CD14-positive monocyte (primary cell): ENCODE data around the gene TANGO6. TPM values are rescaled to one million over a fixed set of nuclear protein-coding genes. Genes with fewer than 3 reads are reported as not detected.

Source experiments
- DNase-seq, 3 donors: peaks; one replicate each; pipeline ENCODE4 v3.0.0-alpha.2; 2011 to 2022
- H2AFZ ChIP-seq: 2 replicates; pipeline ENCODE4 v1.6.0; 2012; ENCODE audit warnings: mild to moderate bottlenecking, low read depth, low read length, inconsistent platforms; ENCODE audit not compliant: insufficient read depth, poor library complexity, severe bottlenecking
- H3K27ac ChIP-seq, 2 donors: 1 replicate in 1 of 2; 2 replicates in 1 of 2; pipeline ENCODE4 v1.5.1; 2012 to 2013; ENCODE audit warnings: low read length in 2 of 2, control low read depth in 1 of 2, inconsistent platforms in 1 of 2, low read depth in 1 of 2, mild to moderate bottlenecking in 1 of 2
- H3K27me3 ChIP-seq, 2 donors: one replicate each; pipeline versions ENCODE4 v1.6.0 to v1.6.1; 2011 to 2013; ENCODE audit warnings: low read length in 2 of 2; ENCODE audit not compliant: control insufficient read depth in 2 of 2, insufficient read depth in 2 of 2
- H3K36me3 ChIP-seq, 2 donors: replicated peaks in 1 of 2; 1 replicate in 1 of 2; 2 replicates in 1 of 2; pipeline versions ENCODE4 v1.5.1 to v1.6.1; 2012 to 2013; ENCODE audit warnings: low read length in 2 of 2, control low read depth in 1 of 2, inconsistent platforms in 1 of 2, mild to moderate bottlenecking in 1 of 2; ENCODE audit not compliant: insufficient read depth in 2 of 2, control insufficient read depth in 1 of 2
- H3K4me1 ChIP-seq, 2 donors: 1 replicate in 1 of 2; 2 replicates in 1 of 2; pipeline versions ENCODE4 v1.5.1 to v1.6.1; 2012 to 2013; ENCODE audit warnings: low read length in 2 of 2, control low read depth in 1 of 2, inconsistent platforms in 1 of 2, mild to moderate bottlenecking in 1 of 2, moderate library complexity in 1 of 2; ENCODE audit not compliant: insufficient read depth in 2 of 2, control insufficient read depth in 1 of 2
- H3K4me2 ChIP-seq: replicated peaks from 2 replicates; pipeline ENCODE3; 2012; ENCODE audit warnings: low read length, moderate library complexity, mild to moderate bottlenecking; ENCODE audit not compliant: poor library complexity, severe bottlenecking; ENCODE audit errors: extremely low read depth
- H3K4me3 ChIP-seq, 3 experiments: fragments of 200-600 bp in 1 of 3; sonication (generic) in 1 of 3; replicated peaks in 1 of 3; 1 replicate in 2 of 3; 2 replicates in 1 of 3; pipeline ENCODE4 v1.5.1; 2011 to 2013; ENCODE audit warnings: low read length in 3 of 3, mild to moderate bottlenecking in 3 of 3, control low read depth in 2 of 3, low read depth in 2 of 3, inconsistent platforms in 1 of 3, moderate library complexity in 1 of 3
- H3K79me2 ChIP-seq: 2 replicates; pipeline ENCODE4 v1.6.0; 2012; ENCODE audit warnings: mild to moderate bottlenecking, control low read depth, inconsistent platforms, low read length, moderate library complexity; ENCODE audit not compliant: insufficient read depth
- H3K9ac ChIP-seq: 2 replicates; pipeline ENCODE4 v1.6.0; 2017; ENCODE audit warnings: low read length, mild to moderate bottlenecking; ENCODE audit not compliant: insufficient read depth, poor library complexity, severe bottlenecking
- H3K9me3 ChIP-seq, 2 donors: replicated peaks in 1 of 2; 1 replicate in 1 of 2; 2 replicates in 1 of 2; pipeline versions ENCODE4 v1.5.1 to v1.6.1; 2012 to 2013; ENCODE audit warnings: low read length in 2 of 2, control low read depth in 1 of 2; ENCODE audit not compliant: control insufficient read depth in 1 of 2, insufficient read depth in 1 of 2
- H4K20me1 ChIP-seq: 2 replicates; pipeline ENCODE4 v1.6.0; 2012; ENCODE audit warnings: mild to moderate bottlenecking, low read length, control low read depth, moderate library complexity; ENCODE audit not compliant: insufficient read depth
- H3K27ac Mint-ChIP-seq, 7 donors: one replicate each; pipeline ENCODE4 v1.8.0; 2020; ENCODE audit warnings: mild to moderate bottlenecking in 7 of 7, mixed read lengths in 7 of 7, moderate library complexity in 6 of 7, inconsistent platforms in 2 of 7
- H3K27me3 Mint-ChIP-seq, 3 donors: one replicate each; pipeline ENCODE4 v1.8.0; 2021 to 2022; ENCODE audit warnings: low read depth in 3 of 3, mild to moderate bottlenecking in 3 of 3, mixed read lengths in 3 of 3, moderate library complexity in 3 of 3, inconsistent platforms in 1 of 3
- H3K36me3 Mint-ChIP-seq, 2 donors: one replicate each; pipeline ENCODE4 v1.8.0; 2020; ENCODE audit warnings: mixed read lengths in 2 of 2, inconsistent platforms in 1 of 2, mild to moderate bottlenecking in 1 of 2
- H3K4me1 Mint-ChIP-seq: one replicate; pipeline ENCODE4 v1.8.0; 2020; ENCODE audit warnings: mild to moderate bottlenecking, mixed read lengths
- H3K4me3 Mint-ChIP-seq, 2 donors: one replicate each; pipeline ENCODE4 v1.8.0; 2020; ENCODE audit warnings: mild to moderate bottlenecking in 2 of 2, mixed read lengths in 2 of 2, moderate library complexity in 1 of 2
- H3K9me3 Mint-ChIP-seq, 7 donors: one replicate each; pipeline ENCODE4 v1.8.0; 2020 to 2022; ENCODE audit warnings: mixed read lengths in 7 of 7, mild to moderate bottlenecking in 6 of 7, moderate library complexity in 6 of 7, inconsistent platforms in 2 of 7
- CTCF ChIP-seq: fragments of 200-600 bp; IDR thresholded peaks from one replicate; pipeline ENCODE4 v1.8.0; 2022; ENCODE audit warnings: antibody characterized with exemption, mild to moderate bottlenecking
- WGBS: methylation state at CpG from one replicate; pipeline ENCODE4 v1.1.5; 2013; ENCODE audit warnings: missing lambda C conversion rate; ENCODE audit not compliant: insufficient coverage; 5-methylcytosine and 5-hydroxymethylcytosine counted together
- intact Hi-C, 2 donors: fragments of 100-400 bp; cut with micrococcal nuclease; formaldehyde crosslinking; loops; one replicate each; pipeline versions ENCODE4 v1.15.0 to v1.15.1; 2023
- polyA plus RNA-seq, 3 donors: library from polyadenylated mRNA; depleted of rRNA in 1 of 3; unstranded in 2 of 3; stranded (reverse) in 1 of 3; fragments of 300-500 nt in 2 of 3; fragments of >200 nt in 1 of 3; fragmentation: Illumina TruSeq in 2 of 3; gene quantifications; 1 replicate in 2 of 3; 2 replicates in 1 of 3; pipeline ENCODE4 v1.2.3, GENCODE V29; 2012 to 2021

The TANGO6 gene
- polyA plus RNA-seq, 3 donors = 6.5 to 8.1 (median 7.3) TPM

DNA sequence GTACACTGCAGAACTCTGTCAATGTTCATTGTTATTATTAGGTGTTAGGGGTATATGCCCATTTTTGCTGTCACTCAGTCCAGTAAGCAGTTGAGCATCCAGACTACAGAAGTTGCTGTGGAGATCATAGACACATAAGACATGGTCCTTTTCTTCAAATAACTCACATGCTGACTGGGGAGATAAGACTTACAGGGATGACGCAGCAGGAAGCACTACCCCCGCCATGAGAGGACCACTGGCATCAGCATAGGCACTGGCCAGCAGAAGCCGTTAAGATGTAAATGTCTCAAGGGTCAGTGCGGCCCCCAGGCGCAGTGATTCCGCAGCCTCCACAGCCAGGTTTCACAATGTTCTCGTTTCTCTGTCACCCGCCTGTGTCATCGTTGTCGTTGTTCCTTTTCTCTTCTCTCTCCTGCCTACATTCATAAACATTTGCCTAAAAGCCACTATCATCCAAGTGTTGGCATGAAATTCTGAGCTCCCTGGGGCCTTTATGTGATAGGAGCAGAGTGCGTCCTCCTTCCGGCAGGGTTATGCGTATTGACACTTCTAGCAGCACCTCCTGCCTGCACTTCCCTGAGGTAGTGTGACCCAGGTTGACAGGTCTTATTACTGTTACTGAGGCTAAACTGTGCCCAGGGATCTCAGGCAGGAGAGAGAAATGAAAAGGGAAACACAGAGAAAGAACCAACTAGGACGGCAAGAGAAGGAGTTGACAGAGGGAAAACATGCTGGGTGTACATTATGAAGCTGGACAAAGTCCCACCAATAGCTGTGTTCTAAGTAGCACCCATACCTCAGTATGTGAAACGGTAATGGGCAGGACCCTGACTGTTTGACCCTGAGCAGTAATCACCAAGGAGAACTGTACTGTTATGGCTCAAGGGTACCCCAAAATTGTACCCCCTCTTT is 17.9 kb downstream of the TANGO6 start:
- Histone ChIP-seq H2AFZ (no peak overlapping the region), H3K4me2 (no peak overlapping the region), H3K4me3 (no peak overlapping the region), H4K20me1 (peaks cover 28% of the 10 kb centered on the region), H3K36me3 (peaks cover 33 to 51% of the 10 kb centered on the region in 2 donors), H3K9ac (no peak overlapping the region), H3K79me2 (peaks cover 3% of the 10 kb centered on the region), H3K4me1 (no peaks in the 10 kb centered on the region), H3K9me3 (no peaks in the 10 kb centered on the region), H3K27ac (no peak overlapping the region), H3K27me3 (no peaks in the 10 kb centered on the region)
- H3K36me3 Mint-ChIP-seq = peaks cover 45 to 58% of the 10 kb centered on the region in 2 donors
- WGBS = 93% methylated on average over 10 of the region's 15 CpGs
- peaks cover 0 to 3% (median 2%) of the 10 kb centered on the region in 3 donors for H3K27me3 Mint-ChIP-seq
- peaks cover 0 to 6% (median 0%) of the 10 kb centered on the region in 7 donors for H3K9me3 Mint-ChIP-seq
- H3K4me1 Mint-ChIP-seq = peaks cover 8% of the 10 kb centered on the region
- intact Hi-C loops = no loop called here
- no peak for DNase-seq
- no peak overlapping the region for H3K4me3 Mint-ChIP-seq
- H3K27ac Mint-ChIP-seq = no peak overlapping the region
- TF ChIP-seq CTCF = no peak

- H2AFZ ChIP-seq = no peak overlapping the region
- H3K9me3 ChIP-seq = no peaks in the 10 kb centered on the region
- no peak overlapping the region for H3K4me2 ChIP-seq
- H4K20me1 ChIP-seq = no peaks in the 10 kb centered on the region
- Mint-ChIP-seq H3K27me3 (peaks cover 0 to 2% (median 0%) of the 10 kb centered on the region in 3 donors), H3K4me3 (no peak overlapping the region), H3K4me1 (peaks cover 4% of the 10 kb centered on the region), H3K9me3 (peaks cover 0 to 3% (median 0%) of the 10 kb centered on the region in 7 donors), H3K36me3 (peaks cover 57 to 86% of the 10 kb centered on the region in 2 donors), H3K27ac (no peak overlapping the region)
- no peaks in the 10 kb centered on the region for H3K79me2 ChIP-seq
- H3K36me3 ChIP-seq = peaks cover 38 to 77% of the 10 kb centered on the region in 2 donors
- no peaks in the 10 kb centered on the region for H3K4me1 ChIP-seq
- no peak overlapping the region for H3K4me3 ChIP-seq
- H3K9ac ChIP-seq = no peak overlapping the region
- no peak overlapping the region for H3K27ac ChIP-seq
- TF ChIP-seq CTCF = no peak
- H3K27me3 ChIP-seq = no peaks in the 10 kb centered on the region
- no peak for DNase-seq
- WGBS = no CpG with 5 or more reads among the region's 6 CpGs
- intact Hi-C loops = no loop called here
These were observed 23.6 kb downstream of the TANGO6 start for GRCh38 chr16:68866933-68867332.
